ENCODE results near the gene SPATA16. TPM values are rescaled to one million over a fixed set of nuclear protein-coding genes. Genes with fewer than 3 reads are reported as not detected.

Gene SPATA16
- total and polyA plus RNA-seq, 2 of the 13 experiments (the other 11 are each of a cell fraction or from before 2014, with no cell fraction given) = not detected

- intact Hi-C loops (cut with micrococcal nuclease; ENCODE audit: unreplicated experiment) (no loop called here), in situ Hi-C loops (cut with HindIII; ENCODE audit: extremely low pct_ligation_motif_present, low pct_unique_long_range_greater_than_20kb) (no loop called here)
- ChIA-PET POLR2A (no interaction called here), CTCF (ENCODE audit: low intra/inter-chr PET ratio, low total read pairs) (no interaction called here)
- Histone ChIP-seq H4K20me1 (ENCODE audit: insufficient read depth, low read length) (no peaks in the 10 kb centered on the region), H3K4me3 (replicated peaks in 1 of 3; ENCODE audit: insufficient read depth in 1 of 3, low read depth in 2 of 3, low read length in 3 of 3) (no peak overlapping the region), H3K27ac (ENCODE audit: extremely low read length, insufficient read depth, low read length) (no peak overlapping the region), H2AFZ (ENCODE audit: low read length) (no peak overlapping the region), H3K9me3 (ENCODE audit: low read length) (no peaks in the 10 kb centered on the region), H3K4me2 (ENCODE audit: low read depth, low read length) (no peak overlapping the region), H3K27me3 (ENCODE audit: control insufficient read depth in 1 of 2, insufficient read depth in 2 of 2, low read length in 2 of 2) (no peaks in the 10 kb centered on the region), H3K36me3 (replicated peaks in 1 of 2; ENCODE audit: control insufficient read depth in 1 of 2, insufficient read depth in 2 of 2, low read length in 2 of 2) (no peaks in the 10 kb centered on the region), H3K4me1 (ENCODE audit: insufficient read depth, low read length) (no peaks in the 10 kb centered on the region), H3K79me2 (ENCODE audit: insufficient read depth, low read length) (no peaks in the 10 kb centered on the region), H3K9ac (ENCODE audit: insufficient read depth, low read depth, low read length) (no peak overlapping the region)
- no peak for FAIRE-seq
- no TSS peak for BruUV-seq (replicated peaks)
- no peak for DNase-seq (ENCODE audit: low spot score)
- no peak for ATAC-seq
- 5% methylated on average over 4 of the region's 4 CpGs for WGBS (ENCODE audit: low lambda C conversion rate)
- no peak for TF ChIP-seq IKZF5 (CRISPR knock-in tag; IDR thresholded peaks at IDR 0.05)
- no peak for TF ChIP-seq ZNF780A (CRISPR knock-in tag; IDR thresholded peaks at IDR 0.05)
- no peak for TF ChIP-seq HMGXB4 (CRISPR knock-in tag; IDR thresholded peaks at IDR 0.05; ENCODE audit: borderline replicate concordance in 1 of 2, low read depth in 1 of 2)
- TF ChIP-seq CENPX (CRISPR knock-in tag; IDR thresholded peaks at IDR 0.05) = no peak
- no peak for TF ChIP-seq RBAK (CRISPR knock-in tag; IDR thresholded peaks at IDR 0.05)
- TF ChIP-seq POLR2A (IDR thresholded peaks at IDR 0.05; ENCODE audit: insufficient read depth in 1 of 2, low read depth in 2 of 2, low read length in 2 of 2) = no peak
- TF ChIP-seq RBM39 (IDR thresholded peaks at IDR 0.05; ENCODE audit: low read depth, low read length, poor library complexity, severe bottlenecking) = no peak
- no peak for TF ChIP-seq MLX (CRISPR knock-in tag; IDR thresholded peaks at IDR 0.05)
- TF ChIP-seq NCOA2 (CRISPR knock-in tag; IDR thresholded peaks at IDR 0.05) = no peak
- TF ChIP-seq NCOR1 (IDR thresholded peaks at IDR 0.05; ENCODE audit: borderline replicate concordance, low read length) = no peak
- no peak for TF ChIP-seq ZNF256 (CRISPR knock-in tag; conservative IDR thresholded peaks at IDR 0.05)
- TF ChIP-seq ZNF362 (CRISPR knock-in tag; IDR thresholded peaks at IDR 0.05; ENCODE audit: borderline replicate concordance) = no peak
- TF ChIP-seq MYC (CRISPR knock-in tag; IDR thresholded peaks at IDR 0.05; ENCODE audit: borderline replicate concordance) = no peak
- TF ChIP-seq GLMP (CRISPR knock-in tag; IDR thresholded peaks at IDR 0.05; ENCODE audit: borderline replicate concordance) = no peak
- TF ChIP-seq NAIF1 (CRISPR knock-in tag; IDR thresholded peaks at IDR 0.05; ENCODE audit: borderline replicate concordance) = no peak
- no peak for TF ChIP-seq MLXIP (CRISPR knock-in tag; IDR thresholded peaks at IDR 0.05; ENCODE audit: borderline replicate concordance)
Observed at GRCh38 chr3:173109143-173109542, 31.9 kb downstream of the SPATA16 start.
